Measurements from ENCODE around the gene CPNE2.

The CPNE2 gene

GRCh38 chr16:57123974-57124674, 31.7 kb downstream of the CPNE2 start:
- no peak for DNase-seq (ENCODE audit: low spot score)

- no peak for DNase-seq (ENCODE audit: low spot score)
Observed at GRCh38 chr16:57125376-57125775, 33.0 kb downstream of the CPNE2 start.

DNA sequence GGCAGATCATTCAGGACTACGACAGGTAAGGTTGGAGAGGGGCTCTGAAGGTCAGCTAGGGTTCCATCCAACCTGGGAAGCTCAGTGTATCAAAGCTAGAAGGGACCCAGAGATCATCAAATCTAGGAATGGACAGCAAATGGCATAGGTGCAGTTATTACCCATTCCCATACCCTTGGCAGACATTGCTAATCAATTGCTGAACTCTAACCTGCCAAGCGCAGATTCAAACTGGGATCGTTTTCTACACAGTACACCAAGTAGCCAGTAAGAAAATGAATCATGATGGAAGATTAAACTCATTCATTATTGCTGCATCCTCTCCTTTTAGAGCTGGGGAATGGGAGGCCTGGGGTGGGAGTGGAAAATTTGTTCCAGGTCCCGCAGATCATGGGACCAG, 33.6 kb downstream of the CPNE2 start:
- no peak for DNase-seq (ENCODE audit: low spot score)

- no peak for DNase-seq (ENCODE audit: low spot score)
Observed at GRCh38 chr16:57126411-57126810, 34.0 kb downstream of the CPNE2 start.

DNA sequence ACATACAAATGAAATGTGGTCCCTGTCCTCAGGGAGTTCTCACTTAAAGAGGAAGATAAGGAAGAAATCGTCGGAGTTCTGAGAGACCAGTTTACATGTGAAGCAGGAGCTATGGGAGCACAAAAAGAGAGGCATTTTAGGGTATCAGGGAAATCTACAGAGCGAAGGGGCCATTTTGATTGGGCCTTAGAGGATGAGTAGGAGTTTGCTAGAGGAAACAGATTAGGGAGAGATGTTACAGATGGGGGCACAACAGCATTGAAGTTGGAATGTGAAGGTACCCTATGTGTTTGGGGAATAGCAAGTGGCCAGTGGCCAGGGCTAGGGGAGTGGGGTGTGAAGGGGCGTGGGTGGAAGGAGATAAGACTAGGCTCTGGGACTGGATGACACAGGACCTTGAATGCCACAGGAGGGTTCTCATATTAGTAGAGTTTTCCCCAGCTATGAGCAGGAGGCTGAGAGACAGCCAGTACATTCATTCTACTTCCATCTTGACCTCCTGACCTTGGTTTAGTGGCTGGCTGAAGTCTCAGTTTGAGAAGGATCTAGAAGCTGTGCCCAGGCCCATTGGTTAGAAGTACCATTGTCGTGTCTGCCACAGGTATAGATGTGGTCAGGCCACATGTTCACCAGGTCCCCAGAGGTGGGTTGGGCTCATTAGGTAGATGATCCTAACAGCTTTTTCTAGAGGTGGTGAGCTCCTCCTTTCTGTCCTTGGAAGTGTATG, 34.8 kb downstream of the CPNE2 start:
- no peak for DNase-seq (ENCODE audit: low spot score)

- DNase-seq (ENCODE audit: low spot score) = no peak
Observed at GRCh38 chr16:57127836-57128235, 35.5 kb downstream of the CPNE2 start.

GRCh38 chr16:57128771-57129389, 36.5 kb downstream of the CPNE2 start:
- no peak for DNase-seq (ENCODE audit: low spot score)

GRCh38 chr16:57130950-57131321, 38.6 kb downstream of the CPNE2 start:
- DNase-seq (ENCODE audit: low spot score) = no peak

- DNase-seq (ENCODE audit: low spot score) = no peak
Observed at GRCh38 chr16:57131351-57131970, 39.1 kb downstream of the CPNE2 start.

DNA sequence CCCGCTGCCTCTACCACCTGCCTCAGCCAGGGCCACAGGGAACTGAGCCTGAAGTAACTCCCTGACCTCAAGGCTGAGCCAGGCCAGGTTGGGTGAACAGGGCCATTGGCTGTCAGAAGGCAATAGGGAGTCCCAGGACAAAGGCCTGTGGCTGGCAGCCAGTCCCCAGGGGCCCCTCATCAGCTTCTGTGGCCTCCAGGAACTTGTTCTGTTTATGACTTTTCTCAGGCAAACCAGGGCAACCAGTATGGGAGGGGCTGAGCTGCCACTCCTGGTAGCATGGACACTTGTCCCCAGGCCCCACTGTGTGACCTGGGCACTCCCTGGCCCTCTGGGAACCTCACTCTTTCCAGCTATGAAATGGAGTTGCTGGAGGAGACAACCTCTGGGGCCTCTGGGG, 40.1 kb downstream of the CPNE2 start:
- DNase-seq (ENCODE audit: low spot score) = no peak

DNA sequence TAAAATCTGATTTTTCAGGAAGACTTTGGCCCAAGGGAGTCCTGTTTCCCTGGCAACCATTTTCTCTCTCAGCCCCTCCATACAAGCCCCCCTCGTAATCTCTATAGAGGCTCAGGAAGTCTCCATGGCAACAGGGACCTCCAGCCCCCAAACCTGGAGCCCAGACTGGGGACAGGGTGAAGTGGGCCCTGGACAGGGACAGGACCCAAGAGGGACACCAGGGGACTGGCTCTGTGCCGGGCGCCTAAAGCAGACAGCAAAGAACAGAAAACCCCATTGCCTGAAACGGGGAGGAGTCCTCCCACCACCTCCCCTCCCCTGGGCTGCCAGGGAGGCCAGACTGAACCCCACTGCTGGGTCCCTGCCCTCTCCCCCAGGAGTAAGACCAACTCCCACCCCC, 40.6 kb downstream of the CPNE2 start:
- no peak for DNase-seq (ENCODE audit: low spot score)

DNA sequence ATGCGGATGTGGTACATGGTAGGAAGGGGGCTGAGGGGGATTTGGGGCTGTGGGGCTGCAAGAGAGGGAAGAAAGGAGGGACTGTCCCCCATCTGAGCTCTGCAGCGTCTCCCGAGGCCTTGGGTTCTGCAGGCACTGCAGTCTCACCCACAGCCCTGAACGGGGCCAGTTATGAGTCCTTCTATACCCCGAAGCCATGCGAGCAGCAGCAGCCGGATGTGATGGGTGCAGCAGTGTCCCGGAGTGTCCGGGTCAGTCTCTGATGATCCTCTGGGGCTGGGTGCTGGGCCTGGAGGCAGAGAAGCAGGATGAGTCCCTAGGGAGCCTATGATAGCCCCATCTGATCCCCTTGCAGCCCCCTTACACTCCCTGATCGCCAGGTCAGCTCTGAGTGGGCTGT, 41.5 kb downstream of the CPNE2 start:
- no peak for DNase-seq (ENCODE audit: low spot score)

GRCh38 chr16:57134982-57135381, 42.6 kb downstream of the CPNE2 start:
- DNase-seq (ENCODE audit: low spot score) = no peak

DNA sequence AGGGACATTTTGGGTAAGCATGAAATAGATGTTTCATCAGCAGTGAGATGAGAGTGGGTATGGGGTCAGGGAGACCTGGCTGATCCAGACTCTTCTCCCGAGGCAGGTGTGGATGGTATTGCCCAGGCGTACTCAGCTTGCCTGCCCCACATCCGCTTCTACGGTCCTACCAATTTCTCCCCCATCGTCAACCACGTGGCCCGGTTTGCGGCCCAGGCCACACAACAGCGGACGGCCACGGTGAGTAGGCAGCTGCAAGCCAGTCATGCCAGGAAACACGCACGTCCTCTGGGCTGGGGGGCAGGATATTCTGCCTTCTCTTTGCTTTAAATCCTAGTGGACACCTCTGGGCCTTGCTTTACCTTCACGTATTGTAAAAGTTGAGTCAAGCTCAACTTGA, 44.7 kb downstream of the CPNE2 start:
- no peak for DNase-seq (ENCODE audit: low spot score)

DNA sequence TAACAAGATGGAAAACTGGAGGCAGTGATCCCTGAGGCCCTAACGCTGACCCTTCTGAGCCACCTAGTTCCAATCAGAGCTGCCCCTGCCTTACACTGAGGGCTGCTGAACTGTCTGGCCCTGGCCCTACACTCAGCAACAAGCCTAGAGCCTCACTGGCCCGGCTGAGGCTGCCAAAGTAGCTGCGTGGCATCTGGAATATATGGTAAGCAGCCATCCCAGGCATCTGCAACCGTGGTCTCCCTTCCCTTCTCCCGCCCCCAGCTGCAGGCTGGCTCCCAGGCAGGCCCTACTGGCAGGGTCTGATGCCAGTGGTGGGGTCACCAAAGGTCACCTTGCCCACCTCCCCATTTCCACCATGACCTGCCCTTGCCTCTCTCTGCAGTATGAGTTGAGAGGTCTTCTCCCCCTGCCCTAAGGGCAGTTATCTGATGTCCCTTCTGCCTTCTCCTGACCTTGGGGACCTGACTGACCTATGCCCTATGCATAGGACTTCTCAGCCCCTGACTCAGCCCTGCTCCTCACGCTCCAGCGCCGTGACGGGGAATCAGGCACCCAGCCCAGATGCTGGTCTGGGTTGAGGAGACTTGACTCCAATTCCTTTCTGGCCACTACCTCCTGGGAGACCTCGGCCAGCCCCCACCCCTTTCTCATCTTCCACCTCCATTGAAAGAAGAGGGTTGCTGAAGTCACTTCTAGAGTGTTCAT, 45.3 kb downstream of the CPNE2 start:
- DNase-seq (ENCODE audit: low spot score) = no peak

DNA sequence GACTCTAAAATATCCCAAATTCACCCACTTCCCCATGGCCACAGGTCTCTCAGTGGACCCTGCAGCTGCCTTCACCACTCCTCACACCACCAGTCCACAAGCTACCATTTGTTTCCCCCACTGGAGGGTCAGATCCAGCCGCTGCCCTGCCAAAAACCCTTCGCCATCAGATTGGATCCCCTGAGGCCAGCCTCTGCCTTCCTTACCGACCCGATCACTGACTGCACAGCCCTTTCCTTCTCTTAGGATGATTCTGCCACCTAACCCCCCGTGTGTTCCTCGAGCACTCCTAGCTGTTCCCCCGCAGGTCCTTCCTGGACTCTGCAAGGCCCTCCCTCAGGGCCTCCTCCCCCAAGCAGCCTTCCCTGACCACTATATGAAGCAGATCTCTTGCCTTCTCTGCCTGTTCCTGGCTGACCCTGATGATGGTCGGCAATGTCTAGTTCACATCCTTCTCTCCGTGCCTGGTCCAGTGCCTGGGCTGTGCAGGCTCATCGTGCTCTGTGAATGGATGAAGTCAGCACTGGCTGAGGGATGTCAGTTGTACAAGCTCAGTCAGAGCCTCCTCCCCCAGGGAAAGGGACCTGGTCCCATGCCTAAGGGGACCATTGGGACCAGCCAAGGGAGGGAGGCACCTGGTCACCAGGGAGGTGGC, 46.0 kb downstream of the CPNE2 start:
- no peak for DNase-seq (ENCODE audit: low spot score)

- DNase-seq (ENCODE audit: low spot score) = no peak
Observed at GRCh38 chr16:57140931-57141668, 48.7 kb downstream of the CPNE2 start.

DNA sequence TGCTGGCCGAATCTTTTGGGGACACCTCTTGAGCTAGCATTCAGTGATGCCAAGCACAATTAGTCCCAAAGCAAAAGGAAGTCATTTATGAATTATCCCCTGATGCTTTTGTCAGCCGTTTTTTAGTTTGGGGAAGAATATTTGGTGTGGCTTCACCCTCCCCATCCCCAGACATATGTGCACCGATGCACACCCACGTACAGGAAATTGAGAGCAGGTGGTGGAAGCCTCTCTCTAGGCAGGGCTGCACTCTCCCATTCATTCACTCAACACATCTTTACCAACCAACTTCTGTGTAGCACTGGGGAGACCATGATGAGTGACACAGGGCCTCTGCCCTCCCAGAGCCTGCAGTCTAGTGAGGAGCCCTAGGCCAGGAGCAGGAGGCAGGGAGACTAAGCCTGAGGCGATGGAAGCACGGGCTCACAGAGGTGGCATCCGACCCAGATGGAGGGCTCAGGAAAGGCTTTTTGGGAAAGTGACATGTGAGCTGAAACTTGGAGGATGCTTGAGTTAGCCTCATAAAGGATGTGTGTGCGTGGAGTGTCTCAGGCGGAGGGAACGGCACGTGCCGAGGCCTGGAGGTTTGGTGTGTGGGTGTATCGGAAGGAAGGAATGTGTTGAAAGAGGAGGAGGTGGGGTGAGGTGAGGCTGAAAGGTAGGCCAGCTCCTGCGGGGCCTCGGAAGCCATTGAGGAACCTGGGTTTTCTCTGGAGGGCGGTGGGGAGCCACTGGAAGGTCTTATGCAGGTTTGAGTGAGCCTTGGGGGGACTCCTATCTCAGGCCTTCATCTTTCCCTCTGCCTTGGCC, 49.6 kb downstream of the CPNE2 start:
- no peak for DNase-seq (ENCODE audit: low spot score)

DNA sequence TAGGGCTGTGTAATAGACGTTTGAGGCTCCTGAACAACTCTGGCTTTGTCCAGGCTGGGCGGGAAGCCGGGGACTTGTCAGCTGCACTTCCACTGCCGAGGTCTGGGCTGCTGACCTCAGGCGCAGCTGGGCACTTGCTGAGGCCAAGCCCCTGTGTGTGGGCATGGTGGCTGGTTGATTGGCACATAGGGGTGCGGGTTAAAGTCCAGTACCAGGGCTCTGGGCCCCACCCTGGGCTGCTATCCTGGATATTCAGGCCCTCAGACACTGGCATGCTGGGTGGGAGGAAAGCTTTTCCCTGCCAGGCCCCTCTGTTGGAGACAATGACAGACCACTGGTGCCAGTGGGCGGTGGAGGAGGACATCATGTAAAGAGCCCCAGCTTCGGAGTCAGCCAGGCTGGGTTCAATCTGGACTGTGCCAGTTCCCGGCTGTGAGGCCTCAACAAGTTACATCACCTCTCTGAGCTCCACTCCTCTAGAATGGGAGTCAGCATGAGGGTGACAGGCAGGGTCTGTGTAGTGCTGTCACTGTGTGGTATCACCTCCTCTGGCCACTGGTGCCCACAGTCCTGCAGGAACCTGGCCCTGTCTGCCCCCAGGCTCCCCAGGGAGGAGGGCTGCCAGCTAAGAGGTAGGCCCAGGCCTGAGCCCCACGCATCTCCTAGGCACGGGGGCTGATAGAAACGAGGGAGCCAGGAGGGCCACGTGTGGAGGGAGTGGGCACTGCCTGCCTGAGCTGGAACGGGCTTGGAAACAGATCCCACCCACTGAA, 51.0 kb downstream of the CPNE2 start:
- no peak for DNase-seq (ENCODE audit: low spot score)
